ENCODE results near the gene TMEM219. TPM values are rescaled to one million over a fixed set of nuclear protein-coding genes. Genes with fewer than 3 reads are reported as not detected.

Gene TMEM219
- total RNA-seq, 1 experiment from 2014 or later: 69.6 TPM

- Mint-ChIP-seq H3K27ac (peak within 1 kb of the TSS; percentile 97), H3K27me3 (ENCODE audit: low read depth) (no peaks in the 10 kb centered on the region), H3K4me3 (peak within 1 kb of the TSS; percentile 94), H3K9me3 (no peaks in the 10 kb centered on the region), H3K36me3 (peaks cover 14% of the 10 kb centered on the region), H3K4me1 (peaks cover 20% of the 10 kb centered on the region)
- ChIA-PET POLR2A (interaction anchor here (0.6 to 1.2 kb wide), 5 partner anchors 69 to 172 kb away, joined by 3 to 5 read pairs (median 3); partner anchors contain the start of genes ALDOA, CDIPT and SEZ6L2), CTCF (interaction anchor here (0.7 to 1.2 kb wide), 2 partner anchors 119 to 180 kb away, joined by 3 read pairs; partner anchors contain the start of gene PAGR1)
- DNase-seq (ENCODE audit: low spot score) (peak; percentile 100), ATAC-seq (peak; percentile 88)
- TF ChIP-seq ZMAT4 (CRISPR knock-in tag; IDR thresholded peaks at IDR 0.05) (no peak), SP1 (CRISPR knock-in tag; conservative IDR thresholded peaks at IDR 0.05) (peak; percentile 96), USF1 (CRISPR knock-in tag; IDR thresholded peaks at IDR 0.05) (no peak), NFATC4 (CRISPR knock-in tag; IDR thresholded peaks at IDR 0.05) (no peak), GTF2I (CRISPR knock-in tag; conservative IDR thresholded peaks at IDR 0.05) (peak; percentile 87; the same call in 1 of the 2 replicates), ZNF121 (CRISPR knock-in tag; IDR thresholded peaks at IDR 0.05) (no peak), ESRRA (CRISPR knock-in tag; IDR thresholded peaks at IDR 0.05; ENCODE audit: borderline replicate concordance) (no peak), TEAD4 (CRISPR knock-in tag; IDR thresholded peaks at IDR 0.05) (no peak), RORB (CRISPR knock-in tag; IDR thresholded peaks at IDR 0.05) (no peak), TEAD1 (CRISPR knock-in tag; IDR thresholded peaks at IDR 0.05) (peak; percentile 29; the same call in 1 of the 2 replicates), GABPB1 (CRISPR knock-in tag; IDR thresholded peaks at IDR 0.05) (peak; percentile 89), HMGXB4 (CRISPR knock-in tag; IDR thresholded peaks at IDR 0.05) (peak; percentile 56; the same call in 1 of the 2 replicates), CREB1 (CRISPR knock-in tag; IDR thresholded peaks at IDR 0.05) (no peak), ZNF317 (CRISPR knock-in tag; IDR thresholded peaks at IDR 0.05; ENCODE audit: borderline replicate concordance, low read depth) (no peak), JUN (CRISPR knock-in tag; IDR thresholded peaks at IDR 0.05) (0 out of 2 replicates have a peak, but pooled peaks have one; percentile 45), CBFB (CRISPR knock-in tag; IDR thresholded peaks at IDR 0.05; ENCODE audit: low read depth) (no peak), ZNF425 (CRISPR knock-in tag; conservative IDR thresholded peaks at IDR 0.05) (no peak), MXD4 (CRISPR knock-in tag; IDR thresholded peaks at IDR 0.05; ENCODE audit: borderline replicate concordance) (no peak), PRRX2 (CRISPR knock-in tag; IDR thresholded peaks at IDR 0.05) (no peak), NFYB (CRISPR knock-in tag; conservative IDR thresholded peaks at IDR 0.05; ENCODE audit: low read depth) (no peak), ZNF138 (CRISPR knock-in tag; conservative IDR thresholded peaks at IDR 0.05) (no peak)
- TF ChIP-seq, protein P1, sequence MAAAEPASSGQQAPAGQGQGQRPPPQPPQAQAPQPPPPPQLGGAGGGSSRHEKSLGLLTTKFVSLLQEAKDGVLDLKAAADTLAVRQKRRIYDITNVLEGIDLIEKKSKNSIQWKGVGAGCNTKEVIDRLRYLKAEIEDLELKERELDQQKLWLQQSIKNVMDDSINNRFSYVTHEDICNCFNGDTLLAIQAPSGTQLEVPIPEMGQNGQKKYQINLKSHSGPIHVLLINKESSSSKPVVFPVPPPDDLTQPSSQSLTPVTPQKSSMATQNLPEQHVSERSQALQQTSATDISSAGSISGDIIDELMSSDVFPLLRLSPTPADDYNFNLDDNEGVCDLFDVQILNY (CRISPR knock-in tag; IDR thresholded peaks at IDR 0.05): no peak; the same call in 1 of the 2 replicates
- TF ChIP-seq, protein P2, sequence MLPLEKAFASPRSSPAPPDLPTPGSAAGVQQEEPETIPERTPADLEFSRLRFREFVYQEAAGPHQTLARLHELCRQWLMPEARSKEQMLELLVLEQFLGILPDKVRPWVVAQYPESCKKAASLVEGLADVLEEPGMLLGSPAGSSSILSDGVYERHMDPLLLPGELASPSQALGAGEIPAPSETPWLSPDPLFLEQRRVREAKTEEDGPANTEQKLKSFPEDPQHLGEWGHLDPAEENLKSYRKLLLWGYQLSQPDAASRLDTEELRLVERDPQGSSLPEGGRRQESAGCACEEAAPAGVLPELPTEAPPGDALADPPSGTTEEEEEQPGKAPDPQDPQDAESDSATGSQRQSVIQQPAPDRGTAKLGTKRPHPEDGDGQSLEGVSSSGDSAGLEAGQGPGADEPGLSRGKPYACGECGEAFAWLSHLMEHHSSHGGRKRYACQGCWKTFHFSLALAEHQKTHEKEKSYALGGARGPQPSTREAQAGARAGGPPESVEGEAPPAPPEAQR (CRISPR knock-in tag; IDR thresholded peaks at IDR 0.05): no peak
- TF ChIP-seq, protein P3, sequence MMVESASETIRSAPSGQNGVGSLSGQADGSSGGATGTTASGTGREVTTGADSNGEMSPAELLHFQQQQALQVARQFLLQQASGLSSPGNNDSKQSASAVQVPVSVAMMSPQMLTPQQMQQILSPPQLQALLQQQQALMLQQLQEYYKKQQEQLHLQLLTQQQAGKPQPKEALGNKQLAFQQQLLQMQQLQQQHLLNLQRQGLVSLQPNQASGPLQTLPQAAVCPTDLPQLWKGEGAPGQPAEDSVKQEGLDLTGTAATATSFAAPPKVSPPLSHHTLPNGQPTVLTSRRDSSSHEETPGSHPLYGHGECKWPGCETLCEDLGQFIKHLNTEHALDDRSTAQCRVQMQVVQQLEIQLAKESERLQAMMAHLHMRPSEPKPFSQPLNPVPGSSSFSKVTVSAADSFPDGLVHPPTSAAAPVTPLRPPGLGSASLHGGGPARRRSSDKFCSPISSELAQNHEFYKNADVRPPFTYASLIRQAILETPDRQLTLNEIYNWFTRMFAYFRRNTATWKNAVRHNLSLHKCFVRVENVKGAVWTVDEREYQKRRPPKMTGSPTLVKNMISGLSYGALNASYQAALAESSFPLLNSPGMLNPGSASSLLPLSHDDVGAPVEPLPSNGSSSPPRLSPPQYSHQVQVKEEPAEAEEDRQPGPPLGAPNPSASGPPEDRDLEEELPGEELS (CRISPR knock-in tag; IDR thresholded peaks at IDR 0.05): no peak
- TF ChIP-seq, protein P4, sequence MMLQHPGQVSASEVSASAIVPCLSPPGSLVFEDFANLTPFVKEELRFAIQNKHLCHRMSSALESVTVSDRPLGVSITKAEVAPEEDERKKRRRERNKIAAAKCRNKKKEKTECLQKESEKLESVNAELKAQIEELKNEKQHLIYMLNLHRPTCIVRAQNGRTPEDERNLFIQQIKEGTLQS (CRISPR knock-in tag; conservative IDR thresholded peaks at IDR 0.05): no peak
- TF ChIP-seq, protein P5, sequence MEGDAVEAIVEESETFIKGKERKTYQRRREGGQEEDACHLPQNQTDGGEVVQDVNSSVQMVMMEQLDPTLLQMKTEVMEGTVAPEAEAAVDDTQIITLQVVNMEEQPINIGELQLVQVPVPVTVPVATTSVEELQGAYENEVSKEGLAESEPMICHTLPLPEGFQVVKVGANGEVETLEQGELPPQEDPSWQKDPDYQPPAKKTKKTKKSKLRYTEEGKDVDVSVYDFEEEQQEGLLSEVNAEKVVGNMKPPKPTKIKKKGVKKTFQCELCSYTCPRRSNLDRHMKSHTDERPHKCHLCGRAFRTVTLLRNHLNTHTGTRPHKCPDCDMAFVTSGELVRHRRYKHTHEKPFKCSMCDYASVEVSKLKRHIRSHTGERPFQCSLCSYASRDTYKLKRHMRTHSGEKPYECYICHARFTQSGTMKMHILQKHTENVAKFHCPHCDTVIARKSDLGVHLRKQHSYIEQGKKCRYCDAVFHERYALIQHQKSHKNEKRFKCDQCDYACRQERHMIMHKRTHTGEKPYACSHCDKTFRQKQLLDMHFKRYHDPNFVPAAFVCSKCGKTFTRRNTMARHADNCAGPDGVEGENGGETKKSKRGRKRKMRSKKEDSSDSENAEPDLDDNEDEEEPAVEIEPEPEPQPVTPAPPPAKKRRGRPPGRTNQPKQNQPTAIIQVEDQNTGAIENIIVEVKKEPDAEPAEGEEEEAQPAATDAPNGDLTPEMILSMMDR (IDR thresholded peaks at IDR 0.05): no peak
Measured at GRCh38 chr16:29995911-29996765, 34.3 kb downstream of the TMEM219 start, which contains the start of gene INO80E. TSS of gene INO80E (plus strand) at chr16:29996241. CDS start at chr16:29996311, 70 bp downstream.
